AG09309 (cell line): ENCODE data around the gene PRRT3.

ENCODE experiments used
- DNase-seq: peaks from one replicate; pipeline ENCODE4 v3.0.0-alpha.2; 2010; ENCODE audit warnings: low read depth
- H3K4me3 ChIP-seq: 2 replicates; pipeline ENCODE4 v1.5.1; 2011; ENCODE audit warnings: mild to moderate bottlenecking, low read depth, low read length, moderate library complexity; ENCODE audit not compliant: control insufficient read depth
- TF ChIP-seq, protein P1 (sequence below): IDR thresholded peaks from 2 replicates; pipeline ENCODE4 v1.5.1; 2011; ENCODE audit warnings: mild to moderate bottlenecking, low read depth, low read length, inconsistent platforms; ENCODE audit not compliant: insufficient read depth, control insufficient read depth; ENCODE audit errors: missing control alignments

Gene PRRT3

GRCh38 chr3:9934235-9934621 is 18.0 kb downstream of the PRRT3 start:
- no peak for DNase-seq
- TF ChIP-seq, protein P1, sequence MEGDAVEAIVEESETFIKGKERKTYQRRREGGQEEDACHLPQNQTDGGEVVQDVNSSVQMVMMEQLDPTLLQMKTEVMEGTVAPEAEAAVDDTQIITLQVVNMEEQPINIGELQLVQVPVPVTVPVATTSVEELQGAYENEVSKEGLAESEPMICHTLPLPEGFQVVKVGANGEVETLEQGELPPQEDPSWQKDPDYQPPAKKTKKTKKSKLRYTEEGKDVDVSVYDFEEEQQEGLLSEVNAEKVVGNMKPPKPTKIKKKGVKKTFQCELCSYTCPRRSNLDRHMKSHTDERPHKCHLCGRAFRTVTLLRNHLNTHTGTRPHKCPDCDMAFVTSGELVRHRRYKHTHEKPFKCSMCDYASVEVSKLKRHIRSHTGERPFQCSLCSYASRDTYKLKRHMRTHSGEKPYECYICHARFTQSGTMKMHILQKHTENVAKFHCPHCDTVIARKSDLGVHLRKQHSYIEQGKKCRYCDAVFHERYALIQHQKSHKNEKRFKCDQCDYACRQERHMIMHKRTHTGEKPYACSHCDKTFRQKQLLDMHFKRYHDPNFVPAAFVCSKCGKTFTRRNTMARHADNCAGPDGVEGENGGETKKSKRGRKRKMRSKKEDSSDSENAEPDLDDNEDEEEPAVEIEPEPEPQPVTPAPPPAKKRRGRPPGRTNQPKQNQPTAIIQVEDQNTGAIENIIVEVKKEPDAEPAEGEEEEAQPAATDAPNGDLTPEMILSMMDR = peak; percentile 24
- H3K4me3 ChIP-seq = peak overlapping the region; percentile 73

GRCh38 chr3:9933561-9934234 is 18.5 kb downstream of the PRRT3 start, which contains the start of gene CRELD1:
CRELD1 (plus strand) TSS chr3:9933834; CDS start chr3:9934439, 605 bp downstream.
- peak within 1 kb of the TSS; percentile 73 for H3K4me3 ChIP-seq
- DNase-seq = no peak
- TF ChIP-seq, protein P1 = no peak

GRCh38 chr3:9932843-9933560 is 19.2 kb downstream of the PRRT3 start:
- DNase-seq = no peak
- H3K4me3 ChIP-seq = peak overlapping the region; percentile 73
- TF ChIP-seq, protein P1 = peak; percentile 79

- peak overlapping the region; percentile 73 for H3K4me3 ChIP-seq
- DNase-seq = no peak
- TF ChIP-seq, protein P1 = no peak
These were observed 19.7 kb downstream of the PRRT3 start for GRCh38 chr3:9932535-9932842.

- H3K4me3 ChIP-seq = no peak overlapping the region
- DNase-seq = no peak
- TF ChIP-seq, protein P1 = no peak
These were observed 21.3 kb downstream of the PRRT3 start for GRCh38 chr3:9930804-9931418.

- no peak for DNase-seq
- TF ChIP-seq, protein P1 = no peak
These were observed 24.1 kb downstream of the PRRT3 start for GRCh38 chr3:9928158-9928557.

More at GRCh38 chr3:9928158-9928557, 24.1 kb downstream of the PRRT3 start:
- H3K4me3 ChIP-seq = no peak overlapping the region
